Stimulated activated naive CD8-positive, alpha-beta T cell treated with anti-CD3 and anti-CD28 coated beads, Interleukin-15, amount 100 ng/mL, for 72 hours (primary cell): ENCODE measurements around the gene KIAA1217.

Source experiments
- ATAC-seq: fragments of 150-1000 bp; cut with Tn5 transposase; 2 replicates; pipeline ENCODE4 v1.10.0; 2021; ENCODE audit warnings: mild to moderate bottlenecking, moderate library complexity
- DNase-seq, 2 donors: peaks; one replicate each; pipeline ENCODE4 v3.0.0; 2021 to 2022
- H3K27ac Mint-ChIP-seq, 2 donors: one replicate each; pipeline ENCODE4 v1.8.0; 2022; ENCODE audit warnings: mild to moderate bottlenecking in 2 of 2, mixed read lengths in 2 of 2, moderate library complexity in 2 of 2
- H3K27me3 Mint-ChIP-seq: one replicate; pipeline ENCODE4 v1.8.0; 2022; ENCODE audit warnings: mixed read lengths
- H3K4me1 Mint-ChIP-seq: one replicate; pipeline ENCODE4 v1.8.0; 2022; ENCODE audit warnings: mild to moderate bottlenecking, mixed read lengths
- H3K4me3 Mint-ChIP-seq, 2 donors: one replicate each; pipeline ENCODE4 v1.8.0; 2022; ENCODE audit warnings: mild to moderate bottlenecking in 2 of 2, mixed read lengths in 2 of 2, moderate library complexity in 1 of 2
- H3K9me3 Mint-ChIP-seq, 2 donors: one replicate each; pipeline ENCODE4 v1.8.0; 2022; ENCODE audit warnings: mixed read lengths in 2 of 2

Gene KIAA1217

DNA sequence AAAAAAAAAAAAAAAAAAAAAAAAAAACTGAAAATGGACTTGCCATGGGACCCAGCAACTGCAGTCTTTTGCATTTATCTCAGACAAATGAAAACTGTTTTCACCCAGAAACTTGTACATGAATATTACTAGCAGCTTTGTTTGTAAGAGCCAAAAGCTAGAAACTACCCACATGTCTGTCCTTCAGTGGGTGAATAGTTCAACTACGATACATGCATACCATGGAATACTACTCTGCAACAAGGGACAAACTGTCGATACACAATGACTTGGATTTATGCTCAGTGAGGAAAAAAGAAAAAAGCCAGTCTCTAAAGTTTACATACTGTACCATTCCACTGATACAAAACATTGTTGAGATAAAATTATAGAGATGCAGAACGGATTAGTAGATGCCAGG lies 195.6 kb downstream of the KIAA1217 start:
- Mint-ChIP-seq H3K27me3 (peaks cover 2% of the 10 kb centered on the region), H3K4me3 (no peak overlapping the region), H3K27ac (peak overlapping the region in 1 of 2 donors; percentile 42), H3K4me1 (no peaks in the 10 kb centered on the region), H3K9me3 (no peaks in the 10 kb centered on the region)
- ATAC-seq (no peak), DNase-seq (no peak)

DNA sequence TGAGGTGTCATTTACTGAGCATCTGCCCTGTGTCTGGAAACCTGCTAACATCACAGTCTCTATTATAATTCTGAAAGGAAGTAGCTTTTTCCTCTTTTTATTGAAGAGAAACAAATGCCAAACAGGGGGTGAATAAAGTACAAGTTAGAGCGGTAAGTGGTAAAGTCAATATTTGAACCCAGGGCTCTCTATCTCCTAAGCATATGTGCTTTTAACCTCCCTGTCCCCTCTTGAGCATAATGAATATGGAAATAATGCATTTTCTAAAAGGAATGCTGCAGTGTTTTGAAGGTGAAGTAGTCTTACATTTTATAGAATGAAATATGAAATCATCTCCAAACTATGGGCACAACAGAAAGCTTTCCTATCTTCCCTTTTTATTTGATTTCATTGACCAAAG lies 196.7 kb downstream of the KIAA1217 start:
- H3K4me3 Mint-ChIP-seq, result no peak overlapping the region
- ATAC-seq (no peak), DNase-seq (no peak)
- no peaks in the 10 kb centered on the region for H3K27me3 Mint-ChIP-seq
- H3K9me3 Mint-ChIP-seq, result no peaks in the 10 kb centered on the region
- no peaks in the 10 kb centered on the region for H3K4me1 Mint-ChIP-seq
- H3K27ac Mint-ChIP-seq, result no peak overlapping the region

DNA sequence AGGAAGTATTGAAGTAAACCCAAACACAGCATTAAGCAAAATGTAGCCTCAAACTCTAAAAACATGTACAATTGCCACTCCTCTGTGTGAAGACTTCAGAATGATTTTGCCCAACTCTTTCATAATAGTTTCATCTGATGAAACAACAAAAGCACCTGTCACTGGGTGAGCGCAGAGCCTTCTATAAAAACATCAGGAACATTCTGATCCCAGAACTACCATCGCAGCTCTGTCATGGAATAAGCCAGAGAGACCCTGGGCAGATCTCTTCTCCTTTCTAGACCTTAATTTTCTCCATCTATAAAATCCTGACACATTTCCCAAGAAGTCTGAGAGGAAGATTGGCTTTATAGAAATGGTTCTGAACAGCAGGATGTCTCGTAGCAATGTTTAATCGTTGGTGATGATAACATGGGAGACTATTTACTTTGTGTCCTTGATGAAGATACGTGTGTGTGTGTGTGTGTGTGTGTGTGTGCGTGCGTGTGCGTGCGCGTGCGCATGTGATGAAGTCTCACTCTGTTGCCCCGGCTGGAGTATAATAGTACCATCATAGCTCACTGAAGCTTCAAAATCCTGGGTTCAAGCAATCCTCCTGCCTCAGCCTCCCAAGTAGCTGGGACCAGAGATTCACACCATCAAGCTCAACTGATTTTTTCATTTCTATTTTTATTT lies 198.0 kb downstream of the KIAA1217 start:
- Mint-ChIP-seq H3K4me1 (no peaks in the 10 kb centered on the region), H3K9me3 (no peaks in the 10 kb centered on the region), H3K4me3 (no peak overlapping the region), H3K27ac (no peak overlapping the region), H3K27me3 (no peaks in the 10 kb centered on the region)
- ATAC-seq, result no peak
- DNase-seq, result no peak

DNA sequence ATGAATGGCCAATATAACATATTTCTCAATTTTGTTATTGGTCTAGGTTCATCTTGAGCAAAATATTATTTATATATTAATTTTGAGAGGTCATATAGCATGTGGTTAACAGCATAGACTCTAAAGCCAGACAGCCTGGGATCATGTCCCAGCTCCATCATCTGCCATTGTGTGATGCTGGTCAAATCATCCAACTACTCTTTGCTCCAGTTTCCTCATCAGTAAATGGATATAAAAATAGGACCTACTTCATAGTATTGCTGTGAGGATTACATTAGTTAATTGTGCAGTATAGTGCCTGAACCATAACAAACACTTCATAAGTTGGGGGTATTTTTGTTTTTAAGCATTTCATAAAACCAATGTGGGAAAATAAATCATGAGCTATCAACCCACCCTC lies 199.0 kb downstream of the KIAA1217 start:
- no peaks in the 10 kb centered on the region for H3K27me3 Mint-ChIP-seq
- DNase-seq (no peak), ATAC-seq (no peak)
- no peaks in the 10 kb centered on the region for H3K9me3 Mint-ChIP-seq
- H3K4me3 Mint-ChIP-seq, result no peak overlapping the region
- no peak overlapping the region for H3K27ac Mint-ChIP-seq
- no peaks in the 10 kb centered on the region for H3K4me1 Mint-ChIP-seq

DNA sequence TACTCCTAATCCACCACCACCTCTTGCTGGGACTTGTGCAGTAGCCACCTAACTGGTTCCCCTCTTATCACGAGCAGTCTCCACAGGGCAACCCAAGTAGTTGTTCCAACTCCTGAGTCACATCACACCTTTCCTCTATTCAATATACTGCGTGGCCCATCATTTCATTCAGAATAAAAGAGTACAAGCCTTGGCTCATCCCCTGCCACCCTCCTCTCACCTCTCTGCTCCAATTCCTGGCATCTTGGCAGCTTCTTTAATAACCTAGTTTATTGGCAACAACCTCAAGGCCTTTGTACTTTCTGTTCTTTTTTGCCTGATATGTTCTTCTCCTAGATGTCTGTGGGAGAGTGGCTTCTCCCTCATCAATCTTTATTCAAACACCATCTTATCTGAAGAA lies 199.4 kb downstream of the KIAA1217 start:
- Mint-ChIP-seq H3K9me3 (no peaks in the 10 kb centered on the region), H3K27me3 (no peaks in the 10 kb centered on the region)
- ATAC-seq, result no peak

DNA sequence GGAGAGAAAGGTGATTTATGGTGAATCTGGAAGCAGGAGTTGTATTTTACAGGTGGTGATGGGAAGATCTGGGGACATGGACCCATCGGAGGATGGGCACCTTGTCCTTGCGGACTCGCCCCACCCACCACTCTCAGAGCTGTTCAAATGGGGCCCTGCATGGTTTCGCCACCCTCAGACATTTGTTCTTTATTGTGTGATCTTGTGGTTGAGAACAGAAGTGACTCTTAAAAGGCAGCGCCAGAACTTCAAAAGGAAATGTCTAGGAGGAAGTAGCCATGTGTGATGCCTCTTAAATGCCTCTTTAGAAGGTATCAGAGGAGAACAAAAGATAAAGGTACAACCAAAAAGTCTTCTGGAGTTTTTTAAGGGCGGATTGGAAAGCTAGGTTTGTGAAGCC lies 205.7 kb downstream of the KIAA1217 start:
- DNase-seq (no peak), ATAC-seq (no peak)
- no peaks in the 10 kb centered on the region for H3K9me3 Mint-ChIP-seq
- no peak overlapping the region for H3K4me3 Mint-ChIP-seq
- H3K27ac Mint-ChIP-seq, result no peak overlapping the region
- H3K4me1 Mint-ChIP-seq, result no peaks in the 10 kb centered on the region
- H3K27me3 Mint-ChIP-seq, result peaks cover 12% of the 10 kb centered on the region

More for the DNA sequence above, 199.4 kb downstream of the KIAA1217 start:
- Mint-ChIP-seq H3K27ac (no peak overlapping the region), H3K4me3 (no peak overlapping the region), H3K4me1 (no peaks in the 10 kb centered on the region)
- no peak for DNase-seq

DNA sequence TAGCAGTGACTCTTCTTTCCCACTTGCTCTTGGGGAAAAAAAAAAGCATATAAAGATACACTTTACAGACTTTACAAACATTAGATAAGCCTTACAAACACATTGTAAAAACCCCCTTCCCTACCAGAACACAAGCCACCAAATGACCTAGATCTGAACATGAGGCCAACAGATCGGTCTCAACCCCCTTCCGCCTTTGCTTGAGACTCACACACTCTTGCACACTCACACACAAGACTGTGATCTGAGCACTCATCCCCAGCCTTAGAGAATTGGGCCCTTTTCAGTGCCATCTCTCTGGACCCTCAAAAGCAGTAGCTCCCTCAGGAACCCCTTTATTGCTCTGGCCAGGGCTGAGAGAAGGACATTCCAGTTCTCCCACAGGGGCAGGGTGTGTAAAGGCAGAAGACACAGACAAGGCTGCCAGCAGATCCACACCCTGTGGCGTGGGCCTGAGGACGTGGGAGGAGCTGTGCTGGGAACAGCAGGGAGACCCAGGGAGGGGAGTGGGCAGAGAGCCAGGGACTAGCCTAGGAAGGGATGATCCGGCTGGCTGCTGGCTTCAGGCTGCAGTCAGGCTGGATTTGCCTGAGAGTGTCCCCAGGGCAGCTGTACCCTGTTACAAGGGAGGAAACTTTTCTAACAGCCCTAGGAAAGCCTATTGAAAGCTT lies 206.7 kb downstream of the KIAA1217 start:
- no peak overlapping the region for H3K4me3 Mint-ChIP-seq
- ATAC-seq, result no peak
- no peaks in the 10 kb centered on the region for H3K4me1 Mint-ChIP-seq
- no peak for DNase-seq
- H3K27ac Mint-ChIP-seq, result no peak overlapping the region
- H3K9me3 Mint-ChIP-seq, result no peaks in the 10 kb centered on the region
- peaks cover 15% of the 10 kb centered on the region for H3K27me3 Mint-ChIP-seq

DNA sequence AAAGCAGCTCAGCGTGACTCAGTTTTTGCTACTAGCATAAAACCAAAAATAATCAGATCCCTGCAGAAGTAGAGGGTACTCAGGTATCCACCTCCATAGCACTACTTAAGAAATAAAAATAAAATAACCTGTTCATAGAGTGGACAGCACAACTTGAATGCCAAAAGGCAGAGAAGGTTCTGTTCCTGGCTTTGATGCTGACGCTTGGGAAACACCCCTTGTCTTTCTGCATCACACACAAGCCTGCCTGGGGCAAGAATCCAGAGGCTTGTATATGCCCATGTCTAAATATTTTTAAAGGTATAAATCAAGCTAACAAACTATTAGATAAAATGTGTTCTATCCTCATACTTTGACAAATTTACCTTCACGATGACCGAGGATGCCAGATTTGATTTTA lies 207.3 kb downstream of the KIAA1217 start:
- Mint-ChIP-seq H3K4me1 (no peaks in the 10 kb centered on the region), H3K27me3 (peaks cover 20% of the 10 kb centered on the region), H3K27ac (no peak overlapping the region), H3K4me3 (no peak overlapping the region), H3K9me3 (no peaks in the 10 kb centered on the region)
- ATAC-seq (no peak), DNase-seq (no peak)

DNA sequence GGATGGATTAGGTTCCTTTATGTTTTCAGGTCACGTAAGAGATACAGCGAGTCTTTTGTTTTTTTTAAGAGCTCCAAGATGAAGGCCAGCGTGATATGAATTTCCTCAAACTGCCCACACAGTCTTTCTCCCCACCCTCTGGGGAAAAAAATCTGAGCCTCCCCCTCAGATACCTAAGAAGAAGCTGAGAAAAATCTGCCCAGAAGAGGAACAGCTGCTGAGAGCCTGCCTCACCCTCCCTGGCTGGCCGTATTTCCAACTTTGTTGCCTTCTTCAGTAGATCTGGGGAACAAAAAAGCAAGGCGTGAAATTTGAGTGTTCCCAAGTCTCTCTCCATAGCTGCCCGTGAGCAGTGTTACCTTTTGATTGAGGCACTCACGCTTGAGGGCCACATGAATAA lies 208.1 kb downstream of the KIAA1217 start:
- no peak overlapping the region for H3K27ac Mint-ChIP-seq
- ATAC-seq, result no peak
- peaks cover 20% of the 10 kb centered on the region for H3K27me3 Mint-ChIP-seq
- H3K4me1 Mint-ChIP-seq, result no peaks in the 10 kb centered on the region
- H3K4me3 Mint-ChIP-seq, result no peak overlapping the region
- H3K9me3 Mint-ChIP-seq, result no peaks in the 10 kb centered on the region
- DNase-seq, result no peak

DNA sequence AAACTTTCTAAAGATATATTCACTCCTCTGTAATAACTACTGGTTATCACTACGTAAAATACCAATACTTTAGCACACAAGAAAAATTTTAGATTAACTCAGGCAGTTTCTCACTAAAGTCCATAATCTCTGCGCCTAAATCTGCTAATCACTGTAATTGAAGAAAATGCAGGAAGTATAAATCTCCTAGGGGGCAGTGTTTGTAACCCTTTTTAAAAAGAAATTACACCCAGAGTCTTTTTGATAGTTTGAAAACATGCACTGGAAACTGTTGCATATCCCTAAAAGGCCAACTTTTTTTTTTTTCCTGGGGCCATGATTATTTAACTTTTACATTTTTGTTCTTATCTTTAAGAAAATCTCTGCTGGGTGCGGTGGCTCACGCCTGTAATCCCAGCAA lies 209.6 kb downstream of the KIAA1217 start:
- Mint-ChIP-seq H3K4me1 (no peaks in the 10 kb centered on the region), H3K4me3 (no peak overlapping the region), H3K9me3 (no peaks in the 10 kb centered on the region), H3K27ac (no peak overlapping the region), H3K27me3 (peaks cover 20% of the 10 kb centered on the region)
- no peak for ATAC-seq
- DNase-seq, result no peak

DNA sequence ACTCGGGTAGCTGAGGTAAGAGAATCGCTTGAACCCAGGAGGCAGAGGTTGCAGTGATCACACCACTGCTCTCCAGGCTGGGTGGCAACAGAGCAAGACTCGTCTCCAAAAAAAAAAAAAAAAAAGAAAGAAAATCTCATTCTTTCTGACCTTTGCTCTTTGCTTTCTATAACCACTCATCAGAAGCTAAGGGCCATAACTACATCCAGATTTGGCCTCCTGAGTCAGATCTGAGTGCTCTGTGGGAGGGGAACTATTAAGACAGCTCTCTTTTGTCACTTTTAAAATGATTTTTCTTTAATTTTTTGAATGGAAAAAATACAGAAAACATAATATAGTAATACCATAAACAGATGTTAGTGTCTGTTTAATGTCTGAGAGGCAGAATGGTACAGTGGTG lies 210.1 kb downstream of the KIAA1217 start:
- Mint-ChIP-seq H3K4me3 (no peak overlapping the region), H3K27ac (no peak overlapping the region), H3K9me3 (no peaks in the 10 kb centered on the region), H3K4me1 (no peaks in the 10 kb centered on the region), H3K27me3 (peaks cover 20% of the 10 kb centered on the region)
- ATAC-seq, result no peak
- DNase-seq, result no peak

DNA sequence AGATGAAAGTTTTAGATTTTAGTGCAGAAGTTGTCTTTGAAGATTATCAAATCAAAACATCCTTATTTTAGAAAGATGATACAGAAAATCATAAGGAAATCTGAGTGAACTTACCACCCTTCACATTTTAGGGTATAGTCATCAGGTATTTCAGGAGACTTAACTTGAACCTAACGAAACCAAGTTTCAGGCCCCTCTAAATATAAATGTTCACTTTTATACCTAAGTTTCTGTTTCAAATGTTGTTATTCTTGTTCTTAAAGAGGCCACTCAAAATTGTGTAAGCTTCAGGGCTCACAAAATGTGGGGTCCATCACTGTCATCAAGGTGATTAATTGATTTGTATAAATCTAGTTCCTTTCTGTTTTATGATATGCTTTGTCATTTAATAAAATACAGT lies 216.2 kb downstream of the KIAA1217 start:
- Mint-ChIP-seq H3K4me3 (no peak overlapping the region), H3K4me1 (no peaks in the 10 kb centered on the region), H3K9me3 (no peaks in the 10 kb centered on the region), H3K27me3 (peaks cover 8% of the 10 kb centered on the region), H3K27ac (no peak overlapping the region)
- ATAC-seq (no peak), DNase-seq (no peak)

DNA sequence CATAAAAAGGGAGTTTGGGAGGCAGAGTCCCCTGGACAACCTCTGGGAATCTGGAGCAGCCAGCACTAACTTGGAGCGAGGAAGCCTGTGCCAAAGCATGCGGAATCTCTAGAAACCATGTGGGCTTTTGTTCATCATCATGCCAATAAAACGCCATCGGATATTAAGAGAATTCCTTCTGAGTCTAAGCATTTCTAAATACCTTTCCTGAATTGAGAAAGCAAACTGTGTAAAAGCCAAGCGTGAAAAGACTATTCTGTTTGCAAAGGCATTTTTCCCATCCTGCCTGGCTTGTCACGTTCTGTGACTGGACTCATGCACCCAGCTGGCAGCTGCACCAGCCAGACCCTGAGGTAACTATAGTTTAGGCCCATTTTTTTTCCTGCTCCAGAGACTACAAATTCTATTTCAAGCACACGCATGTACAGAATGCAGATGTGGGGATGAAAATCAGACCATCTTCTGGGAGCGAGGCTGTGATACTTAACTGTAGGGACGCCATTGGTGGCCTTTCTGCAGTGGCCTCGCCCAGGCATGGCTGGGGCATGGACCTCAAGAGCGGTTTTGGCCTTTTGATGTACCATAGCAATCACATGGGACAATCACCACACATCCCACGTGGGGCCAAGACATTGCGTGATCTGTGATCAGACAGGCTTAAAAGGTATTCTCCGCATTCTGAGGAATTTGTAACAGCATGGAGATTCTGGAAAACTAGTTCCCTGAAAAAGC lies 218.9 kb downstream of the KIAA1217 start:
- no peaks in the 10 kb centered on the region for H3K4me1 Mint-ChIP-seq
- H3K4me3 Mint-ChIP-seq, result no peak overlapping the region
- no peaks in the 10 kb centered on the region for H3K9me3 Mint-ChIP-seq
- ATAC-seq (no peak), DNase-seq (no peak)
- H3K27ac Mint-ChIP-seq, result no peak overlapping the region
- H3K27me3 Mint-ChIP-seq, result no peaks in the 10 kb centered on the region

DNA sequence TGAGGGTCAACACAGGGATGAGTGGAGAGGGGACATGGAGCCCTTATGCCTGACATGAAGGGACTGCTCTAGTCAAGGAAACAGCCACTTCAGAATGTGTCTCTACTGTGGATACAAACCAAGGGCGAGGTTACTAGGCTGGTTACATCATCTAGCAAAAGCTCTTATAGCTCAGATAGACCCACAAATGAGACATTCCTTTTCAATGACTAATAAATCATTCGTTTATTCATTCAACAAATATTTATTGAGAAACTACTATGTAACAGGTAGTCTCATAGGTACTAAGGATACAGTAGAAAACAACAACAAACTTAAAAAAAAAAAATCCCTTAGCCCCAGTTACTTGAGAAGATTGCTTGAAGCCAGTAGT lies 219.5 kb downstream of the KIAA1217 start:
- Mint-ChIP-seq H3K9me3 (no peaks in the 10 kb centered on the region), H3K4me1 (no peaks in the 10 kb centered on the region), H3K27ac (no peak overlapping the region), H3K27me3 (no peaks in the 10 kb centered on the region), H3K4me3 (no peak overlapping the region)
- ATAC-seq, result no peak
- no peak for DNase-seq

DNA sequence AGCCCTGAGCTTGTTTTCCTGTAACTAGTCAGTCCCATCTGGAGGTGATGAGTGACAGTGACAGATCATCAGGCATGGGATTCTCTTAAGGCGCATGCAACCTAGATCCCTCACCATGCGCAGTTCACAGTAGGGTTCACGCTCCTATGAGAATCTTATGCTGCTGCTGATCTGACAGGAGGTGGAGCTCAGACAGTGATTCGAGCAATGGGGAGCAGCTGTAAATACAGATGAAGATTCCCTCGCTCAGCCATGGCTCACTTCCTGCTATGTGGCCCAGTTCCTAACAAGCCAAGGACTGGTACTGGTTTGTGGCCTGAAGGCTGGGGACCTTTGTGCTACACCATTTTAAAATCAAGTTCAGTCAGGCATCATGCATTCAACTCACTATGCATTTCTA lies 221.7 kb downstream of the KIAA1217 start:
- Mint-ChIP-seq H3K27ac (no peak overlapping the region), H3K9me3 (peaks cover 0 to 6% of the 10 kb centered on the region in 2 donors), H3K4me1 (no peaks in the 10 kb centered on the region), H3K4me3 (no peak overlapping the region), H3K27me3 (peaks cover 7% of the 10 kb centered on the region)
- DNase-seq (no peak), ATAC-seq (no peak)
